HepG2 (cell line): ENCODE results near the gene FMNL1. TPM values are rescaled to one million over a fixed set of nuclear protein-coding genes. Genes with fewer than 3 reads are reported as not detected.

Experiments used
- ATAC-seq: fragments of 200-7000 bp; cut with Tn5 transposase; 3 replicates; pipeline ENCODE4 v1.9.1; 2020; ENCODE audit warnings: mild to moderate bottlenecking, moderate library complexity
- BruUV-seq: library from RNA; stranded (reverse); fragments of 400-500 nt; replicated peaks from 2 replicates; lab custom pipeline; 2021; lab: Mats Ljungman, UMichigan
- CTCF ChIA-PET: fragments of 300-600 bp; formaldehyde crosslinking; extraction: SDS; loops from one replicate; lab custom pipeline; 2021; ENCODE audit warnings: low total read pairs, inconsistent platforms, low intra/inter-chr PET ratio; lab: Yijun Ruan, JAX
- POLR2A ChIA-PET: fragments of 350-600 bp; sonication (Branson Sonifier 250); formaldehyde crosslinking; loops from one replicate; lab custom pipeline; 2020; ENCODE audit warnings: antibody characterized with exemption, inconsistent platforms; lab: Yijun Ruan, JAX
- DNase-seq: peaks from one replicate; pipeline ENCODE4 v3.0.0-alpha.2; 2015; ENCODE audit warnings: low spot score
- FAIRE-seq: peaks from 3 replicates; lab custom pipeline; 2011; peaks lifted over from hg19 to GRCh38; lab: Jason Lieb, UNC
- H2AFZ ChIP-seq: one replicate; pipeline ENCODE4 v1.6.1; 2011; ENCODE audit warnings: low read length, inconsistent platforms
- H3K27ac ChIP-seq: fragments of 300-600 bp; 3 replicates; pipeline ENCODE4 v1.8.0; 2011; ENCODE audit warnings: mixed run types, mild to moderate bottlenecking, mixed read lengths, low read length, inconsistent platforms; ENCODE audit not compliant: insufficient read depth; ENCODE audit errors: extremely low read length
- H3K27me3 ChIP-seq, 2 experiments: fragments of 200-600 bp in 1 of 2; 2 replicates in 1 of 2; 3 replicates in 1 of 2; pipeline versions ENCODE4 v1.6.0 to v1.8.0; 2011; ENCODE audit warnings: low read length in 2 of 2, mild to moderate bottlenecking in 2 of 2, moderate library complexity in 2 of 2, inconsistent platforms in 1 of 2; ENCODE audit not compliant: insufficient read depth in 2 of 2, control insufficient read depth in 1 of 2
- H3K36me3 ChIP-seq, 2 experiments: fragments of 200-600 bp in 1 of 2; replicated peaks in 1 of 2; 2 replicates in 1 of 2; 3 replicates in 1 of 2; pipeline versions ENCODE4 v1.5.1 to v1.8.0; 2011; ENCODE audit warnings: low read length in 2 of 2, inconsistent platforms in 1 of 2; ENCODE audit not compliant: insufficient read depth in 2 of 2, control insufficient read depth in 1 of 2
- H3K4me1 ChIP-seq: 2 replicates; pipeline ENCODE4 v1.5.1; 2012; ENCODE audit warnings: low read length, inconsistent platforms; ENCODE audit not compliant: insufficient read depth
- H3K4me2 ChIP-seq: 2 replicates; pipeline ENCODE4 v1.6.0; 2011; ENCODE audit warnings: low read depth, low read length, inconsistent platforms
- H3K4me3 ChIP-seq, 3 experiments: fragments of 200-600 bp in 1 of 3; sonication (generic), shearing (Covaris generic) in 1 of 3; replicated peaks in 1 of 3; 2 replicates each; pipeline ENCODE4 v1.5.1; 2011 to 2016; ENCODE audit warnings: low read length in 3 of 3, inconsistent platforms in 2 of 3, low read depth in 2 of 3, mild to moderate bottlenecking in 2 of 3, control low read depth in 1 of 3, mixed read lengths in 1 of 3; ENCODE audit not compliant: insufficient read depth in 1 of 3
- H3K79me2 ChIP-seq: one replicate; pipeline ENCODE4 v1.6.1; 2011; ENCODE audit warnings: low read length, inconsistent platforms; ENCODE audit not compliant: insufficient read depth
- H3K9ac ChIP-seq: 2 replicates; pipeline ENCODE4 v1.6.0; 2011; ENCODE audit warnings: mild to moderate bottlenecking, low read depth, low read length, inconsistent platforms; ENCODE audit not compliant: insufficient read depth
- H3K9me3 ChIP-seq: 2 replicates; pipeline ENCODE4 v1.5.1; 2012; ENCODE audit warnings: mild to moderate bottlenecking, low read length
- H4K20me1 ChIP-seq: 2 replicates; pipeline ENCODE4 v1.6.0; 2011; ENCODE audit warnings: inconsistent platforms, mild to moderate bottlenecking, low read length, moderate library complexity; ENCODE audit not compliant: insufficient read depth
- AKAP8 ChIP-seq: sonication (generic); formaldehyde crosslinking; IDR thresholded peaks from 2 replicates; pipeline ENCODE4 v1.5.1; 2020; ENCODE audit warnings: mild to moderate bottlenecking, missing genetic modification reagents
- BORCS8-MEF2B ChIP-seq: sonication (generic); formaldehyde crosslinking; IDR thresholded peaks from 2 replicates; pipeline ENCODE4 v1.8.0; 2022; ENCODE audit warnings: mild to moderate bottlenecking, missing genetic modification reagents
- CCDC6 ChIP-seq: sonication (generic); formaldehyde crosslinking; IDR thresholded peaks from 2 replicates; pipeline ENCODE4 v1.8.1; 2022; ENCODE audit warnings: mild to moderate bottlenecking, missing genetic modification reagents, moderate library complexity
- EED ChIP-seq: sonication (generic); formaldehyde crosslinking; IDR thresholded peaks from 2 replicates; pipeline ENCODE4 v1.5.0; 2020; ENCODE audit warnings: mild to moderate bottlenecking, missing genetic modification reagents
- HBP1 ChIP-seq: IDR thresholded peaks from 2 replicates; pipeline ENCODE4 v1.6.1; 2016; ENCODE audit warnings: low read depth, control low read depth
- HMG20A ChIP-seq: IDR thresholded peaks from 2 replicates; pipeline ENCODE4 v1.6.1; 2016; ENCODE audit warnings: borderline replicate concordance
- HMGA1 ChIP-seq: sonication (generic); formaldehyde crosslinking; conservative IDR thresholded peaks from 2 replicates; pipeline ENCODE4 v1.4.0; 2020; ENCODE audit warnings: missing genetic modification reagents
- IKZF5 ChIP-seq: IDR thresholded peaks from 2 replicates; pipeline ENCODE4 v1.6.1; 2018; ENCODE audit warnings: missing genetic modification reagents, mild to moderate bottlenecking, missing compliant biosample characterization
- NFE2L2 ChIP-seq: fragments of 150-350 bp; IDR thresholded peaks from 2 replicates; pipeline ENCODE4 v1.6.1; 2014; ENCODE audit warnings: low read length
- PHF8 ChIP-seq: sonication (generic); formaldehyde crosslinking; IDR thresholded peaks from 2 replicates; pipeline ENCODE4 v1.5.0; 2020; ENCODE audit warnings: missing genetic modification reagents
- PRPF4 ChIP-seq: fragments of 200-400 bp; formaldehyde crosslinking; IDR thresholded peaks from 2 replicates; pipeline ENCODE4 v1.6.1; 2016; ENCODE audit warnings: low read length, low read depth; ENCODE audit not compliant: poor library complexity, severe bottlenecking
- SP2 ChIP-seq: sonication (generic); formaldehyde crosslinking; IDR thresholded peaks from 2 replicates; pipeline ENCODE4 v1.5.1; 2020; ENCODE audit warnings: mild to moderate bottlenecking, missing genetic modification reagents
- SRY ChIP-seq: sonication (generic); formaldehyde crosslinking; IDR thresholded peaks from 2 replicates; pipeline ENCODE4 v1.8.0; 2022; ENCODE audit warnings: mild to moderate bottlenecking, missing genetic modification reagents
- TOPORS ChIP-seq: sonication (generic); formaldehyde crosslinking; IDR thresholded peaks from 2 replicates; pipeline ENCODE4 v1.8.0; 2023; ENCODE audit warnings: mild to moderate bottlenecking, missing genetic modification reagents
- ZIK1 ChIP-seq: sonication (generic); formaldehyde crosslinking; IDR thresholded peaks from 2 replicates; pipeline ENCODE4 v1.5.0; 2020; ENCODE audit warnings: mild to moderate bottlenecking, low read depth, missing genetic modification reagents, borderline replicate concordance
- ZMYM3 ChIP-seq: sonication (generic); formaldehyde crosslinking; IDR thresholded peaks from 2 replicates; pipeline ENCODE4 v1.5.1; 2020; ENCODE audit warnings: mild to moderate bottlenecking, missing genetic modification reagents
- ZNF484 ChIP-seq: sonication (generic); formaldehyde crosslinking; IDR thresholded peaks from 2 replicates; pipeline ENCODE4 v1.5.1; 2020; ENCODE audit warnings: mild to moderate bottlenecking, low read depth, missing genetic modification reagents, borderline replicate concordance
- ZNF724P ChIP-seq: sonication (generic); formaldehyde crosslinking; IDR thresholded peaks from 2 replicates; pipeline ENCODE4 v1.8.0; 2022; ENCODE audit warnings: missing genetic modification reagents, borderline replicate concordance
- ZSCAN9 ChIP-seq: IDR thresholded peaks from 2 replicates; pipeline ENCODE4 v1.6.1; 2016; ENCODE audit warnings: borderline replicate concordance
- WGBS: methylation state at CpG from one replicate; pipeline ENCODE4 v1.1.6; 2017; ENCODE audit warnings: low lambda C conversion rate; 5-methylcytosine and 5-hydroxymethylcytosine counted together
- in situ Hi-C: cut with HindIII; loops from 2 replicates; pipeline ENCODE4 v1.10.0; 2017; ENCODE audit warnings: low pct_unique_long_range_greater_than_20kb; ENCODE audit not compliant: extremely low pct_ligation_motif_present
- intact Hi-C: fragments of 100-400 bp; cut with micrococcal nuclease; formaldehyde crosslinking; loops from one replicate; pipeline ENCODE4 v1.10.0; 2022; ENCODE audit not compliant: unreplicated experiment
- polyA plus RNA-seq, 8 experiments: library from polyadenylated mRNA; depleted of rRNA in 3 of 8; stranded (reverse) in 7 of 8; unstranded in 1 of 8; fragments of >200 nt; fragmentation: Illumina TruSeq in 4 of 8; extraction: Trizol in 4 of 8; gene quantifications; 2 replicates each; pipeline versions ENCODE4 v1.2.1 to v1.2.3, GENCODE V29; 2011 to 2016; ENCODE audit warnings: low read depth in 4 of 8, missing spikeins in 1 of 8, mixed read lengths in 1 of 8; ENCODE audit not compliant: insufficient read depth in 1 of 8
- total RNA-seq, 5 experiments: library from RNA; depleted of rRNA; stranded (reverse); fragments of >200 nt; fragmentation: Illumina TruSeq; extraction: Trizol; gene quantifications; 2 replicates each; pipeline ENCODE4 v1.2.3, GENCODE V29; 2016; ENCODE audit warnings: low read depth in 1 of 5

The FMNL1 gene
- total and polyA plus RNA-seq, 2 of the 13 experiments (the other 11 are each of a cell fraction or from before 2014, with no cell fraction given) = 0.53 to 0.70 TPM

- WGBS = 45% methylated on average over 12 of the region's 17 CpGs
- in situ Hi-C loops = no loop called here
- no peaks in the 10 kb centered on the region for H3K9me3 ChIP-seq
- ChIA-PET CTCF (interaction anchor here (1.0 kb wide), 1 partner anchor 93 kb away, joined by 4 read pairs; the partner anchor contains the start of gene ACBD4), POLR2A (interaction anchor here (0.5 to 6.0 kb wide), 8 partner anchors 9 to 198 kb away, joined by 3 to 66 read pairs (median 8); partner anchors contain the start of genes ACBD4, HEXIM1 and HEXIM2)
- H3K36me3 ChIP-seq = no peaks in the 10 kb centered on the region
- H4K20me1 ChIP-seq = no peaks in the 10 kb centered on the region
- ATAC-seq (no peak), FAIRE-seq (no peak), DNase-seq (no peak)
- intact Hi-C loops = no loop called here
- H3K79me2 ChIP-seq = no peaks in the 10 kb centered on the region
- no peak overlapping the region for H2AFZ ChIP-seq
- BruUV-seq = no TSS peak
- H3K27me3 ChIP-seq = peaks cover 10 to 40% of the 10 kb centered on the region in 2 experiments; a peak in 4 of 5 replicates
- peak overlapping the region; percentile 74 for H3K4me2 ChIP-seq
- H3K4me3 ChIP-seq = peak overlapping the region; percentile 7 to 62 (median 19); a peak in 3 of 6 replicates
- peaks cover 71% of the 10 kb centered on the region for H3K4me1 ChIP-seq
- no peak for TF ChIP-seq TOPORS
- TF ChIP-seq EED (CRISPR knock-in tag) = 0 out of 2 replicates have a peak, but pooled peaks have one; percentile 2
- TF ChIP-seq ZNF484 = no peak
- no peak for TF ChIP-seq AKAP8 (CRISPR knock-in tag)
- TF ChIP-seq BORCS8-MEF2B (CRISPR knock-in tag) = 0 out of 2 replicates have a peak, but pooled peaks have one; percentile 13
- TF ChIP-seq HBP1 (CRISPR knock-in tag) = no peak
- TF ChIP-seq SRY = no peak
- peak; percentile 22; the same call in 1 of the 2 replicates for TF ChIP-seq SP2 (CRISPR knock-in tag)
- TF ChIP-seq ZSCAN9 (CRISPR knock-in tag) = 0 out of 2 replicates have a peak, but pooled peaks have one; percentile 41
- no peak for TF ChIP-seq CCDC6 (CRISPR knock-in tag)
- no peak for TF ChIP-seq ZNF724P (CRISPR knock-in tag)
- no peak for TF ChIP-seq PRPF4
- TF ChIP-seq HMG20A (CRISPR knock-in tag) = 0 out of 2 replicates have a peak, but pooled peaks have one; percentile 5
- TF ChIP-seq ZIK1 = no peak
- TF ChIP-seq ZMYM3 (CRISPR knock-in tag) = no peak
- no peak for TF ChIP-seq NFE2L2
- no peak for TF ChIP-seq HMGA1 (CRISPR knock-in tag)
- TF ChIP-seq PHF8 = 0 out of 2 replicates have a peak, but pooled peaks have one; percentile 11
- TF ChIP-seq IKZF5 (CRISPR knock-in tag) = no peak
- H3K27ac ChIP-seq = no peak overlapping the region
- peak overlapping the region; percentile 20; the same call in 1 of the 2 replicates for H3K9ac ChIP-seq
Observed at GRCh38 chr17:45227926-45228762, 6.5 kb downstream of the FMNL1 start.
